ENCODE data around the gene GPC6.

The GPC6 gene

GRCh38 chr13:93727211-93728141, 500.9 kb downstream of the GPC6 start:
- no peaks in the 10 kb centered on the region for H3K27me3 ChIP-seq (ENCODE audit: low read depth, low read length)
- no peaks in the 10 kb centered on the region for H3K36me3 ChIP-seq (ENCODE audit: control insufficient read depth in 1 of 2, insufficient read depth in 2 of 2, low read length in 2 of 2)
- H3K4me1 ChIP-seq (ENCODE audit: control insufficient read depth in 1 of 2, insufficient read depth in 2 of 2, low read length in 2 of 2), result no peaks in the 10 kb centered on the region
- no peak overlapping the region for H3K4me3 ChIP-seq (ENCODE audit: low read depth in 1 of 2, low read length in 2 of 2)
- H3K27ac ChIP-seq (ENCODE audit: low read length), result no peak overlapping the region
- H3K9me3 ChIP-seq (ENCODE audit: control insufficient read depth in 1 of 2, low read length in 2 of 2), result no peaks in the 10 kb centered on the region

DNA sequence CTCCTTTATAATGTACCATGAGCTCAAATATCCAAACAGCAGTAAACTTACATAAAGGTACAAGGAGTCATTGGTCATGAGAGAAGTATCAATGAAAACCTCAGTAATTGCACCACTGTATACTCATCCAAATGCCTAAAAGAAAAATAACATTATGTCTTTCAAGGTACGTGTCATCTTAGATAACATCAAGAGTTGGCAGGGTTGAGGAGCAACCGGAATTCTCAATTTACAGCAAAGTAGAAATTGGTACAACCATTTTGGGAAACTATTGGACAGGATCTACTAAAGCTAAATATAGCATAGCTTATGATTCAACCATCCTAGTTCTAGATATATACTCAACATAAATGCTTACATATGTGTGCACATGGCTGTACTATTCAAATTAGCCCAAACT, 502.8 kb downstream of the GPC6 start:
- H3K4me1 ChIP-seq (ENCODE audit: control insufficient read depth in 1 of 2, insufficient read depth in 2 of 2, low read length in 2 of 2), result no peaks in the 10 kb centered on the region
- H3K36me3 ChIP-seq (ENCODE audit: control insufficient read depth in 1 of 2, insufficient read depth in 2 of 2, low read length in 2 of 2), result no peaks in the 10 kb centered on the region
- no peak overlapping the region for H3K4me3 ChIP-seq (ENCODE audit: low read depth in 1 of 2, low read length in 2 of 2)
- no peaks in the 10 kb centered on the region for H3K27me3 ChIP-seq (ENCODE audit: low read depth, low read length)
- H3K9me3 ChIP-seq (ENCODE audit: control insufficient read depth in 1 of 2, low read length in 2 of 2), result no peaks in the 10 kb centered on the region
- H3K27ac ChIP-seq (ENCODE audit: low read length), result no peak overlapping the region

GRCh38 chr13:93730780-93731179, 504.2 kb downstream of the GPC6 start:
- Histone ChIP-seq H3K9me3 (ENCODE audit: control insufficient read depth in 1 of 2, low read length in 2 of 2) (no peaks in the 10 kb centered on the region), H3K27ac (ENCODE audit: low read length) (no peak overlapping the region), H3K4me3 (ENCODE audit: low read depth in 1 of 2, low read length in 2 of 2) (no peak overlapping the region), H3K36me3 (ENCODE audit: control insufficient read depth in 1 of 2, insufficient read depth in 2 of 2, low read length in 2 of 2) (no peaks in the 10 kb centered on the region), H3K4me1 (ENCODE audit: control insufficient read depth in 1 of 2, insufficient read depth in 2 of 2, low read length in 2 of 2) (no peaks in the 10 kb centered on the region), H3K27me3 (ENCODE audit: low read depth, low read length) (no peaks in the 10 kb centered on the region)

DNA sequence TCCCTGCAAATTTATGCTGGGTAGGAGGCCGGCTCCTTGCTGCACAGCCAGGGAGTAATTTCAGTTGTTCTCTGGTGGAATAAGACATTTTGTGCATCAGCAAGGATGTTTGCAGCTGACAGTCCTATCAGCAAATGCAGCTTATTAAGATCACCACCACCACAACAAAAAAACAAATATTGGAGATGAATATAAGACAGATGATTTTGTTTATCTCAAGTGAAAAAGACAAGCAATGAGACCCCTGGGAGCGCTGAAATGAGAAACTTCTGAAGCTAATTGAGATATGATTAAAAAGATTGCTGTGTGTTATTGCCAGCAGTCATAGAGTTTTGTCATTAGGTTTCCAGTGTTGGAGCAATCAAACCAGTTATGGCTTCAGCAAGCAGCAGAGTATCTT, 505.6 kb downstream of the GPC6 start:
- Histone ChIP-seq H3K27me3 (ENCODE audit: low read depth, low read length) (no peaks in the 10 kb centered on the region), H3K27ac (ENCODE audit: low read length) (no peak overlapping the region), H3K4me3 (ENCODE audit: low read depth in 1 of 2, low read length in 2 of 2) (no peak overlapping the region), H3K9me3 (ENCODE audit: control insufficient read depth in 1 of 2, low read length in 2 of 2) (no peaks in the 10 kb centered on the region), H3K4me1 (ENCODE audit: control insufficient read depth in 1 of 2, insufficient read depth in 2 of 2, low read length in 2 of 2) (no peaks in the 10 kb centered on the region), H3K36me3 (ENCODE audit: control insufficient read depth in 1 of 2, insufficient read depth in 2 of 2, low read length in 2 of 2) (no peaks in the 10 kb centered on the region)

GRCh38 chr13:93736081-93736480, 509.5 kb downstream of the GPC6 start:
- Histone ChIP-seq H3K27me3 (ENCODE audit: low read depth, low read length) (no peaks in the 10 kb centered on the region), H3K36me3 (ENCODE audit: control insufficient read depth in 1 of 2, insufficient read depth in 2 of 2, low read length in 2 of 2) (no peaks in the 10 kb centered on the region), H3K4me3 (ENCODE audit: low read depth in 1 of 2, low read length in 2 of 2) (no peak overlapping the region), H3K4me1 (ENCODE audit: control insufficient read depth in 1 of 2, insufficient read depth in 2 of 2, low read length in 2 of 2) (no peaks in the 10 kb centered on the region), H3K27ac (ENCODE audit: low read length) (no peak overlapping the region), H3K9me3 (ENCODE audit: control insufficient read depth in 1 of 2, low read length in 2 of 2) (no peaks in the 10 kb centered on the region)

- no peaks in the 10 kb centered on the region for H3K4me1 ChIP-seq (ENCODE audit: control insufficient read depth in 1 of 2, insufficient read depth in 2 of 2, low read length in 2 of 2)
- no peaks in the 10 kb centered on the region for H3K27me3 ChIP-seq (ENCODE audit: low read depth, low read length)
- no peak overlapping the region for H3K27ac ChIP-seq (ENCODE audit: low read length)
- H3K9me3 ChIP-seq (ENCODE audit: control insufficient read depth in 1 of 2, low read length in 2 of 2), result no peaks in the 10 kb centered on the region
- no peak overlapping the region for H3K4me3 ChIP-seq (ENCODE audit: low read depth in 1 of 2, low read length in 2 of 2)
- no peaks in the 10 kb centered on the region for H3K36me3 ChIP-seq (ENCODE audit: control insufficient read depth in 1 of 2, insufficient read depth in 2 of 2, low read length in 2 of 2)
Observed at GRCh38 chr13:93736909-93737308, 510.3 kb downstream of the GPC6 start.

DNA sequence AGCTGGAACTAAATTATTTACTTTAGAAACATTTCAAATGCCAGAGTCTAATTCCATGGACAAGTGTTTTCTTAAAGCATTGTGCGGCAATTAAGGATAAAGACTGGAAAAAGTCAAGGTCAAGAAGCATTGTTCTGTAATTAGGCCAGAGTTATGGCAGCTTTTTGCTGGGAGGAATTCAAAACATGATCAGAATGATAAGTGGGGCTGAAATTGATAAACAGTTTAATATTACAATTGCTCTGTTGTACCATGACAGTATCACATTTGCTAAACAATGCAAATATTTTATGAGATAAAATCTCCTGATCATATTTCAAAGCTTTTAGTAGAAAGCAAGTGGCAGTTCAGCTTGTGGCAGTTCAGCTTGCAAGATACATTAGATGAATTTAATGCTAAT, 513.7 kb downstream of the GPC6 start:
- no peaks in the 10 kb centered on the region for H3K9me3 ChIP-seq (ENCODE audit: control insufficient read depth in 1 of 2, low read length in 2 of 2)
- H3K4me3 ChIP-seq (ENCODE audit: low read depth in 1 of 2, low read length in 2 of 2), result no peak overlapping the region
- no peaks in the 10 kb centered on the region for H3K36me3 ChIP-seq (ENCODE audit: control insufficient read depth in 1 of 2, insufficient read depth in 2 of 2, low read length in 2 of 2)
- H3K27me3 ChIP-seq (ENCODE audit: low read depth, low read length), result no peaks in the 10 kb centered on the region
- no peak overlapping the region for H3K27ac ChIP-seq (ENCODE audit: low read length)
- no peaks in the 10 kb centered on the region for H3K4me1 ChIP-seq (ENCODE audit: control insufficient read depth in 1 of 2, insufficient read depth in 2 of 2, low read length in 2 of 2)

- no peaks in the 10 kb centered on the region for H3K9me3 ChIP-seq (ENCODE audit: control insufficient read depth in 1 of 2, low read length in 2 of 2)
- H3K27me3 ChIP-seq (ENCODE audit: low read depth, low read length), result no peaks in the 10 kb centered on the region
- H3K36me3 ChIP-seq (ENCODE audit: control insufficient read depth in 1 of 2, insufficient read depth in 2 of 2, low read length in 2 of 2), result no peaks in the 10 kb centered on the region
- no peak overlapping the region for H3K27ac ChIP-seq (ENCODE audit: low read length)
- H3K4me1 ChIP-seq (ENCODE audit: control insufficient read depth in 1 of 2, insufficient read depth in 2 of 2, low read length in 2 of 2), result no peaks in the 10 kb centered on the region
- no peak overlapping the region for H3K4me3 ChIP-seq (ENCODE audit: low read depth in 1 of 2, low read length in 2 of 2)
Observed at GRCh38 chr13:93744033-93744432, 517.4 kb downstream of the GPC6 start.

DNA sequence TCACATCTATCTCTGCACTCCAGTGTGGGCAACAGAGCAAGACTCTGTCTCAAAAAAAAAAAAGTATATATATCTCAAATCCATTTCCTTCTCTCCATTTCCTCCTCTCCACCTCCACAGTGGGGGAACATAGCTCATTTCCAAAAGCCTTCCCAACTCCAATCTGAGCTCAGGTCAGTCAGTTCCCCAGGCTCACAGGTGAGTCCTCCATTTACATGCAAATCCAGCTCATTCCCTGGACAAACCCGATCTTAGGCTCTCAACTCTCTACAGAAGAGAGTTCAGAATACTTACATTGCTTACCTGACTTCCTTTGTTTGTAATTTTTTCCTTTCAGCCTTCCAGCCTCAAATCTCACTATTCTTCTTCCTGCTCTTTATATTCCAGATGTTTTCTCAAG, 518.3 kb downstream of the GPC6 start:
- Histone ChIP-seq H3K4me3 (ENCODE audit: low read depth in 1 of 2, low read length in 2 of 2) (no peak overlapping the region), H3K27me3 (ENCODE audit: low read depth, low read length) (no peaks in the 10 kb centered on the region), H3K9me3 (ENCODE audit: control insufficient read depth in 1 of 2, low read length in 2 of 2) (no peaks in the 10 kb centered on the region), H3K27ac (ENCODE audit: low read length) (no peak overlapping the region), H3K4me1 (ENCODE audit: control insufficient read depth in 1 of 2, insufficient read depth in 2 of 2, low read length in 2 of 2) (no peaks in the 10 kb centered on the region), H3K36me3 (ENCODE audit: control insufficient read depth in 1 of 2, insufficient read depth in 2 of 2, low read length in 2 of 2) (no peaks in the 10 kb centered on the region)

GRCh38 chr13:93745884-93746283, 519.3 kb downstream of the GPC6 start:
- Histone ChIP-seq H3K4me1 (ENCODE audit: control insufficient read depth in 1 of 2, insufficient read depth in 2 of 2, low read length in 2 of 2) (no peaks in the 10 kb centered on the region), H3K4me3 (ENCODE audit: low read depth in 1 of 2, low read length in 2 of 2) (no peak overlapping the region), H3K27me3 (ENCODE audit: low read depth, low read length) (no peaks in the 10 kb centered on the region), H3K9me3 (ENCODE audit: control insufficient read depth in 1 of 2, low read length in 2 of 2) (no peaks in the 10 kb centered on the region), H3K27ac (ENCODE audit: low read length) (no peak overlapping the region), H3K36me3 (ENCODE audit: control insufficient read depth in 1 of 2, insufficient read depth in 2 of 2, low read length in 2 of 2) (no peaks in the 10 kb centered on the region)

DNA sequence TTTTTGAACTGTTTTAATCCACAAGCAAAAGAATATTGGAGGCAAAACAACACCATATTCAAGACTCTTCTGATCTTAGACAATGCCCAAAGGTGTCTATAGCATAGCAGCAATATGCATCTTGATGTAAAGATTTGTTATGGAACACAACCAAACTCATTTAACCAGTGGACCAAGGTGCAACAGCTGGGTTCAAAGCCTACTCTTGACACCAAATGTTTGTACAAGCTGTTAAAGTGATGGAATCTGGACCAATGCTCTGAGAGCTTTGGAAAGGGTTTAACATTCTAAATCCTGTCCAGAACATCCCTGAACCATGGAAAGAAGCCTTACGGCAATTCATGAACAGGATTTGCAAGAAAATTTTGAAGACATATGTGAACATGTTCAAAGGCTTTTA, 520.0 kb downstream of the GPC6 start:
- no peaks in the 10 kb centered on the region for H3K9me3 ChIP-seq (ENCODE audit: control insufficient read depth in 1 of 2, low read length in 2 of 2)
- H3K4me1 ChIP-seq (ENCODE audit: control insufficient read depth in 1 of 2, insufficient read depth in 2 of 2, low read length in 2 of 2), result no peaks in the 10 kb centered on the region
- no peak overlapping the region for H3K4me3 ChIP-seq (ENCODE audit: low read depth in 1 of 2, low read length in 2 of 2)
- H3K36me3 ChIP-seq (ENCODE audit: control insufficient read depth in 1 of 2, insufficient read depth in 2 of 2, low read length in 2 of 2), result no peaks in the 10 kb centered on the region
- H3K27ac ChIP-seq (ENCODE audit: low read length), result no peak overlapping the region
- H3K27me3 ChIP-seq (ENCODE audit: low read depth, low read length), result no peaks in the 10 kb centered on the region

GRCh38 chr13:93750676-93751075, 524.1 kb downstream of the GPC6 start:
- no peak overlapping the region for H3K27ac ChIP-seq (ENCODE audit: low read length)
- no peak overlapping the region for H3K4me3 ChIP-seq (ENCODE audit: low read depth in 1 of 2, low read length in 2 of 2)
- H3K36me3 ChIP-seq (ENCODE audit: control insufficient read depth in 1 of 2, insufficient read depth in 2 of 2, low read length in 2 of 2), result no peaks in the 10 kb centered on the region
- no peaks in the 10 kb centered on the region for H3K9me3 ChIP-seq (ENCODE audit: control insufficient read depth in 1 of 2, low read length in 2 of 2)
- no peaks in the 10 kb centered on the region for H3K27me3 ChIP-seq (ENCODE audit: low read depth, low read length)
- no peaks in the 10 kb centered on the region for H3K4me1 ChIP-seq (ENCODE audit: control insufficient read depth in 1 of 2, insufficient read depth in 2 of 2, low read length in 2 of 2)

Data from muscle layer of duodenum (tissue), 2 donors.